ENCODE measurements around the gene RPTOR.
"Not testable (repeated sequence)": the region's sequence is repeated elsewhere in the genome, so short reads cannot be mapped to it uniquely, and the experiment has no call there.

RPTOR gene

DNA sequence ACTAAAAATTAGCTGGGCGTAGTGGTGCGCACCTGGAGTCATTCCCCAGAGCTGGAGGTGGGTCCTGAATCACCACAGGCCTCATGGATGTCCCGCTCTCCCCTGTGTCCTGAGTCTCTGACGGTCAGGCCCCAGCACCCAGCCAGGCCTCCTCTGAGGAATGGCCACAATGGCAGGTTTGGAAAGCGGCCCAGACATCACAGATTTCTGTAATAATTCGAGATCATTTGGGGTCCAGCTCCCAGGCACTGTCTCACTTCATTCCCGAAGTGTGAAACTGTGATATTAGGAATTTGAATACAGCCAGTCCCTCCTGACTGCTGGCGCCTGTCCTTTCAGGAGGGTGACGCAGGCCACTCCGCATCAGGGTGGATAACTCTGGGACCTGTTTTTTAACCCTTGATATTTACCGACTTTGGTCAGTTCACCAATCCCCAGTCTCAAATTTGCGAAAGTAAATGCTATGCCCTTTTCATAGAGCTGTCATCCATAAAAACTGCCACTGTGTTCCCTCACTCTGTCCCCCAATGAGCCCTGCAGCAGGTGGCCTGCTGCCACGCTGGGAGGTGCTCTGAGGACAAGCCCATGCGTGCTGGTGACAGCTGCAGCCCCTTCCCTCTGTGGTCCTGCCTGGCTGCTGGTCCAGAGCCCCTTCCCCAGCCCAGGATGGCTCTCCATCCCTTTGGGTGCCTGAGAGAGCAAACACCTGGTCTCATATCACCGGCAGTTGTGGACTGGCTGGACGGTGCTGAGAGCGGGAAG, 28.3 kb upstream of the RPTOR start:
- no peak for DNase-seq

GRCh38 chr17:80517641-80518040, 27.0 kb upstream of the RPTOR start:
- no peak for DNase-seq

DNA sequence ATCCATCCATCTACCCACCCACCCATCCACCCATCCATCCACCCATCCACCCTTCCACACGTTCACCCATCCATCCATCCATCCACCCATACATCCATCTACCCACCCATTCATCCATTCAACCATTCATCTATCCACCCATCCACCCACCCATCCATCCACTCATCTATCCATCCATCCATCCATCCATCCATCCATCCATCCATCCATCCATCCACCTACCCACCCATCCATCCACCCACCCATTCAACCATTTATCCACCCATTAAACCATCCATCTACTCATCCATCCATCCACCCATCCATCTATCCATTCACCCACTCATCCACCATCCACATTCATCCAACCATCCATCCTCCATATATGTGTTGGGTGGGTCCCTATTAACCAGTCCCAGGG, 26.2 kb upstream of the RPTOR start:
- DNase-seq = no peak

DNA sequence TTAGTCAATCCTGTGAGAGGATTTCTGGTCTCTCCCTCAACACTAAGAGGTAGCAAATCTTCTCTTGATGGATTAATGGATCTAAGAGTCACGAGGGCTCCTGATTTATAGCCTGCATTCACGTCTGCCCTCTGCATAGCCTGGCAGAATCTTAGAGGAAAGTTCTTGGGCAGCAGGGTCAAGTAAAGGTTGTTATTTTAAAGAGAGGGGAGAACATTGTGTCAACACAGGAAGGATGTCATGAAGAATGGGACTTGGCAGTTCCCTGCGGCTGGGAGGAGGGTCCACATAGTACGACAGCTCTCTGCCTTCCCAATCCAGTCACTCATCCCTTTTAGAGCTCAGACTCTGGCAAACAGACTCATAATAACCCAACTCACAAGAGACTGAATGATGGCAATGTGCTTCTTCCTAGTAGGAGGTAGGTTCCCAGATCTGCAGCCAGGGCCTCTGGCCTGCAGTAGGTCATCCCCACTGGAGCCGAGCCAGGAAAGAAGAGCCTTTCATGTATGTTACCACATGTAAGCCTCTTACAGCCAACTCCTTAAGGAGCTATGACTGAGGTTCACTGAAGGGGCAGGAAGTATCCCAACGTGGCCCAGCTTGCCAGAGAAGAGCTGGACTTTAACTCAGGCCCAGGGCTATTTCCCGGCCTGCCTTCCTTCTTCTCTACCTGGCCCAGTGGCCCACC, 25.4 kb upstream of the RPTOR start:
- DNase-seq = no peak

- DNase-seq = no peak
Observed at GRCh38 chr17:80520810-80521455, 23.7 kb upstream of the RPTOR start.

DNA sequence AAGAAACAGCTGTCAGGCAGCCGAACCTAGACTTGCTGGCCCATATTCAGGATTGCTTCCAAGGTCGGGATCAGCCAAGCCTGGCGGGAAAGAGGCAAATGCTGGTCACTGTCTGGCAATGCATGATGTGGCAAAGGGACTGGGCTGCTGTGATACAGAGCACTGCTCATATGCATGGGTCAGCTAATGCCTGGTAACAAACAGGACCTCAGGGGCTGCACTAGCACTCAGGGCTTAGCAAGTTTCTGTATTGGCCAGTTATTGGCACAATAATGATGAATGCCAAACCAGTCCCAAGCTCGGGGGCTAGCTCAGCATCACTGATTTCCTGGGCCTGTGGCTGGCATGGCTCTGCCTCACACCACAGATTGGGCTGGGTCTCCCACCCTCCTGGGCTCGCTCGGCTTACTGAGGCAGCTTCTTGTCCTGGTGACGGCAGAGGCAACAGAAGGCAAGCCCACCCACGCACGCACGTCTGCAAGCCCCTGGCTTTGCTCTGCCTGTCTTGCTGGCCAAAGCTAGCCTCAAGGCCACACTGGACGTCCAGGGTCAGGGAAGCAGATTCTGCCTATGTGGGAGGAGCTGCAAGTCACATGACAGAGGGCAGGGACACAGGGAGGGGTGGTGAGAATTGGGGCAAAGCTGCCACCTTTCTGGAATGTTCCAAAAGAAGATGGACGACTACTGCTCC, 21.4 kb upstream of the RPTOR start:
- DNase-seq = no peak

- DNase-seq = no peak
Observed at GRCh38 chr17:80523956-80524712, 20.5 kb upstream of the RPTOR start.

GRCh38 chr17:80526116-80526910, 18.3 kb upstream of the RPTOR start:
- no peak for DNase-seq

DNA sequence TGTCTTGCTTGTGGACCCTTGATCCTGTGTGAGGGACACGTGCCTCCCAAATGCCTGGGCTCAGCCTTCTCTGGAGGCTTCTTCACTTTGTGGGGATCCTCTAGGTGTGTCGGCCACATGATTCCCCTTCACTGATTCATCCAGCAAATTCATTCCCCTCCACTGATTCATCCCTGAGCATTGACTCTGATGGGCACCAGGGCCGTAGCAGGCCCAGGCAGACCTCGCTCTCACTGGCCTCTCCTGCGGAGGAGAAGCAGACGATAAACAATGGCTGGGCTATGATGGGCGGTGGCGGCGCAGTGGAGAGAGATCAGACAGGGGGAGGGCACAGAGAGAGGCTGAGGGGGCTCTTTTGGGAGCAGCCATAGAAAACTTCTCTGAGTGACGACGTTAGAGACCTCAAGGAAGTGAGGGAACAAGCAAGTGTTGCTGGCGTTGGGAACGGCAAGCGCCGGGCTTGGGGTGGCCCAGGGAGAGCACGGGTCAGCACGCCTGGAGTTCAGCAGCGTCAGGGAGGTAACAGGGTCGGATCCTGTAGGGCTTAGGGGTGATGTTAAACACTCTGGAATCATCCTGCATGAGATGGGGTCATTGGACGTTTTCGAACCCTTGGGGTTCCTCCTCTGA, 17.5 kb upstream of the RPTOR start:
- DNase-seq = no peak

DNA sequence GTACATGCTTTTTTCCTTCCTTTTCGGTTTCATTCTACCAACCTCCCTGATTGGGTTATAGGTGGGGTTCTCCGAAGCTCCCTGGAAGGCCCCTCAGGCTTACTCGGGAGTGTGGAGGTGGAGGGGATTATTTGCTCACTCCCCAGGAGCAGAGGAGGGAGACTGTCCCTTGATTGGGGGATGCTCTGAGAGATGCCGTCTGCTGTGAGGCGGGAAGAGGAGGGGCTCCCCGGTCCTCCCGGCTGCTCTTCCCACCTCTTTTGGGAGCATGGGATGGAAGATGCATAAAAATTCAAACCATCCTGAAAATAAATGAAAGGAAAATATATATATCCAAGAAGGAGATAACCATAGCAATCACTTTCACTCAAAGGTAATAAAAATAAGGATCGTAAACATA, 16.1 kb upstream of the RPTOR start:
- DNase-seq = no peak

- no peak for DNase-seq
Observed at GRCh38 chr17:80529104-80529903, 15.3 kb upstream of the RPTOR start.

- DNase-seq = no peak
Observed at GRCh38 chr17:80529904-80530292, 14.7 kb upstream of the RPTOR start.

- no peak for DNase-seq
Observed at GRCh38 chr17:80531400-80531799, 13.2 kb upstream of the RPTOR start.

GRCh38 chr17:80537386-80537785, 7.3 kb upstream of the RPTOR start:
- DNase-seq = not testable (repeated sequence)

- DNase-seq = no peak
Observed at GRCh38 chr17:80538484-80538883, 6.2 kb upstream of the RPTOR start.

DNA sequence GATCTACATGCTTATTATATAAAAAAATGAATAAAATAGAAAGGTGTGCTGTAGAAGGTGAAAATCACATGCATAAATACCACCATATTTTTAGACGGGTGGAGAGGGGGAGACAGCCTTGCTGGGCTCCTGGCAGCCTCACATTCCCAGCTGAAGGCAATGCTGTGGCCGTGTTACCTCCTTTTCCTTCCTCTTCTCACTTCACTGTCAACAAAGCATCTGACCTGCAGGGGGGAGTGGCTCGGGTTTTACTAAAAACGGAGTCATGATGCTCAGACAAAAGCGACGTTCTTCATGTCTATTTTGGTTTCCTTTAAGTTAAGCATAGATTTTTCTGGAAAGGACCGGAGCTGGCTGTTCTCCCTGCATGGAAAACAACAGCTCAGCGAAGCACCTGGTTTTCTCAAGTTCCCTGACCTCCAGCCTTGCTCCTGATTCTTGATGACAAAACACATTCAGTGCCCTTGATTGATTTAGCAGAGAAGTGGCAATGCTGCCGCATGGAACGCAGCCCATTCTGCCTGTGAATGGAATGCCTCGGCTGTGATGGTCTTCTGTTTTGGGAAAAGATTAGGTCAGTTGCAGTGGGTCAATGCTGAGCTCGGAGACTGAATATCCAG, 5.5 kb upstream of the RPTOR start:
- DNase-seq = peak; percentile 81 to 88

DNA sequence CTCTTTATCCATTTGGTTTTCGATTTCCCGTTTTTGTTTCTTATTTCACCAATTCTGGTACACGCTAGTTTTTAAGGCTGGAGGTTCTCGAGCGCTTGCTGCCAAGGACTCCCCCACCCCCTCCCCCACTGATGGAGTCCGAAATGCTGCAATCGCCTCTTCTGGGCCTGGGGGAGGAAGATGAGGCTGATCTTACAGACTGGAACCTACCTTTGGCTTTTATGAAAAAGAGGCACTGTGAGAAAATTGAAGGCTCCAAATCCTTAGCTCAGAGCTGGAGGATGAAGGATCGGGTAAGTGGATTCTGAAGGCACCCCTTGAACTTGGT, 825 bp downstream of the RPTOR start:
- no peak for DNase-seq

DNA sequence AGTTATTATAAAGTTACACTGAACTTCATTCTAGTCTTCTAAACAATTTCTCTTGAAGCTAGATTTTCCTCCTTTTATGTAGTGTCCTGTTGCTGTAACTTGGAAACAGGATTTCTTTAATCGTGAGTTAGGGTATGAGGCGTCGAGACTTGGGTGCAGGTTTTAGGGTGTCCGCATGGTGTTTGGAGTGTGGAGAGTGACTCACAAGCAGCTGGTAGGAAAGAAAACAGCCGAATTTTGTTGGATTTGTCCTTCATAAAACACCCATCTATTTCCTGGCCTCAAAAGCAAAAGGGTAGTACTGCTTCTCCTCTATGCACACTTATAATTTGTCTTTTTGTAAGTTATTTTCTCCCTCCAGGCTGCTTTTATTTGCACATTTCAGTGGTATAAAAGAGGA, 1.6 kb downstream of the RPTOR start:
- peak; percentile 42 to 82 for DNase-seq

DNA sequence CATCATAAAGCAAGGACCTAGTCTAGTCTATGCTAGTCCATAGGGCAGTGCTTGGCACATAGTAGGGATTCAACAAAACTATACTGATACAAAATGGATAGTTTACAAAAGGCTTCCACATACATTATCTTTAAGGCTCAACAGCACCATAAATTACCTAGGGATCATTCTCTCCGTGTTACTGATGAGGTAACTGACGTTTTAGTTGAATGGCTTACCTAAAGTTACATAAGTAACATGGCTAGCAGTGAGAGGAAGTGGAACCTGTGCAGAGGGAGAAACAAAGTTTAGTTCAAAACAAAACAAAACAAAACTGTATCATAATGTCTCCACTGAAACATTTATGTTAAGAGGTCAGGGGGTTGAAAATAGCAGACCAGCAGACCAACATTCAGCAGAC, 7.9 kb downstream of the RPTOR start:
- DNase-seq = no peak

DNA sequence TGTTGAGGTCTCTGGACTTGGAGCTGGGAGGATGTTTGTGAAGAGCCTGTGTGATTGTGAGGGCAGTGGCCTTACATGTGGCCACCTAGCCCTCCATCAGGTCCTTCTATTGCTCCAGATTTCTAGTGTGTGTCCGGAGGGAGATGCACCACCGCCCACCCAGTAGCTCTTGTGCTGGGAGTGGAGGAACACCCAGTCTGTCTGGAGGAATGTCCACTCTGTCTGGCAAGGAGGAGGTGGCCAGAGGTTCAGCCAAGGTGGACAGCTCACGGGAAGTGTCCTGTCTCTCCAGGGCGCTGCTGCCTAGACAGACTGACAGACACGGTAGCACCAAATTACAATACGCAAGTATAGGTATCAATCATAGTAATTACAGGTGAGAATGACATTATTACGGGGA, 10.6 kb downstream of the RPTOR start:
- DNase-seq = no peak

Data from Kasumi-1 (cell line).